GM21447 (cell line): ENCODE measurements around the gene ITPKB.

Experiments used
- ATAC-seq: cut with Tn5 transposase; IDR thresholded peaks from one replicate; pipeline ENCODE4 v1.9.1; 2021; ENCODE audit not compliant: unreplicated experiment

Gene ITPKB

GRCh38 chr1:226654668-226655055 lies 84.4 kb downstream of the ITPKB start:
- no peak for ATAC-seq

GRCh38 chr1:226654046-226654667 lies 84.9 kb downstream of the ITPKB start:
- ATAC-seq = no peak

- peak; percentile 80 for ATAC-seq
These were observed 85.7 kb downstream of the ITPKB start for GRCh38 chr1:226653311-226653921.

GRCh38 chr1:226652613-226653012 lies 86.5 kb downstream of the ITPKB start:
- ATAC-seq = no peak

- ATAC-seq = no peak
These were observed 87.4 kb downstream of the ITPKB start for GRCh38 chr1:226651732-226652105.

GRCh38 chr1:226651041-226651731 lies 87.9 kb downstream of the ITPKB start:
- ATAC-seq = no peak

GRCh38 chr1:226650236-226650841 lies 88.7 kb downstream of the ITPKB start:
- ATAC-seq = no peak

GRCh38 chr1:226649780-226650179 lies 89.3 kb downstream of the ITPKB start:
- no peak for ATAC-seq

- no peak for ATAC-seq
These were observed 89.8 kb downstream of the ITPKB start for GRCh38 chr1:226649244-226649643.

GRCh38 chr1:226648421-226648820 lies 90.7 kb downstream of the ITPKB start:
- no peak for ATAC-seq

GRCh38 chr1:226647719-226648118 lies 91.4 kb downstream of the ITPKB start:
- no peak for ATAC-seq

- ATAC-seq = no peak
These were observed 92.1 kb downstream of the ITPKB start for GRCh38 chr1:226646870-226647449.

GRCh38 chr1:226646026-226646869 lies 92.8 kb downstream of the ITPKB start:
- no peak for ATAC-seq

GRCh38 chr1:226645279-226645976 lies 93.7 kb downstream of the ITPKB start:
- ATAC-seq = no peak

- ATAC-seq = no peak
These were observed 94.4 kb downstream of the ITPKB start for GRCh38 chr1:226644541-226645176.

- peak; percentile 48 for ATAC-seq
These were observed 95.2 kb downstream of the ITPKB start for GRCh38 chr1:226643611-226644540.

- peak; percentile 63 for ATAC-seq
These were observed 95.9 kb downstream of the ITPKB start for GRCh38 chr1:226643177-226643576.

- no peak for ATAC-seq
These were observed 96.7 kb downstream of the ITPKB start for GRCh38 chr1:226642421-226642820.
